Measurements from ENCODE around the gene SIPA1L2. TPM values are rescaled to one million over a fixed set of nuclear protein-coding genes. Genes with fewer than 3 reads are reported as not detected.

Gene SIPA1L2
- total and polyA plus RNA-seq, 2 of the 4 experiments (the other 2 are of a cell fraction), result 7.1 to 13.4 TPM

GRCh38 chr1:232634096-232634495, 4.2 kb upstream of the SIPA1L2 start:
- H4K91ac ChIP-seq (ENCODE audit: insufficient read depth, low read depth, low read length), result no peak overlapping the region
- DNase-seq (no peak), ATAC-seq (ENCODE audit: low read depth) (no peak)
- no peaks in the 10 kb centered on the region for H3K4me1 ChIP-seq (ENCODE audit: control insufficient read depth, insufficient read depth, low read length)
- H3K14ac ChIP-seq (replicated peaks; ENCODE audit: low read depth, low read length), result no peak overlapping the region
- no peak overlapping the region for H4K5ac ChIP-seq (ENCODE audit: low read depth, low read length)
- intact Hi-C loops (cut with micrococcal nuclease) (loop anchor here (10.0 kb wide), 1 partner anchor 261 kb away; no protein-coding TSS in a partner anchor), in situ Hi-C loops (cut with MboI; ENCODE audit: low sequenced_read_pairs) (loop anchor here (5.0 to 25.0 kb wide), 3 partner anchors 311 to 603 kb away; no protein-coding TSS in a partner anchor), dilution Hi-C loops (cut with HindIII; ENCODE audit: low sequenced_read_pairs, unreplicated experiment) (no loop called here)
- no peak overlapping the region for H3K56ac ChIP-seq (ENCODE audit: extremely low read depth, insufficient read depth, low read length)
- H2AK9ac ChIP-seq (replicated peaks; ENCODE audit: low read depth, low read length, poor library complexity), result no peak overlapping the region
- no peak overlapping the region for H2AK5ac ChIP-seq (ENCODE audit: low read depth, low read length)
- peaks cover 0 to 4% of the 10 kb centered on the region in 2 experiments; a peak in 1 of 4 replicates for H3K79me1 ChIP-seq (ENCODE audit: low read depth in 1 of 2, low read length in 2 of 2)
- H3K18ac ChIP-seq (ENCODE audit: low read depth, low read length), result no peak overlapping the region
- H3K9me1 ChIP-seq (ENCODE audit: insufficient read depth, low read length), result no peaks in the 10 kb centered on the region
- no peak for TF ChIP-seq SMC3 (IDR thresholded peaks at IDR 0.05; ENCODE audit: low read depth, low read length)
- no peak for TF ChIP-seq MAZ (IDR thresholded peaks at IDR 0.05; ENCODE audit: borderline replicate concordance, low read depth, low read length)
- no peak overlapping the region for H4K8ac ChIP-seq (ENCODE audit: low read depth in 2 of 2, low read length in 2 of 2)
- no peak overlapping the region for H3K27ac ChIP-seq (ENCODE audit: insufficient read depth, low read length)
- H2BK120ac ChIP-seq (ENCODE audit: low read depth, low read length), result no peak overlapping the region
- ChIA-PET CTCF (interaction anchor here (0.6 to 0.7 kb wide), 2 partner anchors 138 to 376 kb away, joined by 6 read pairs; no protein-coding TSS in a partner anchor), POLR2A (ENCODE audit: unreplicated experiment) (no interaction called here)
- H3K27me3 ChIP-seq (ENCODE audit: control insufficient read depth, insufficient read depth, low read length), result peaks cover 12% of the 10 kb centered on the region
- H2BK5ac ChIP-seq (ENCODE audit: low read depth, low read length, poor library complexity, severe bottlenecking), result no peak overlapping the region
- H2BK20ac ChIP-seq (ENCODE audit: low read depth, low read length), result no peak overlapping the region
- WGBS, 2 experiments (ENCODE audit: extremely low coverage in 2 of 2, insufficient read length in 1 of 2), result 91% methylated on average over 4 of the region's 5 CpGs; no CpG with 5 or more reads in 1 of the 2 experiments
- no peak overlapping the region for H2AFZ ChIP-seq (replicated peaks; ENCODE audit: low read length, poor library complexity)
- H3K23ac ChIP-seq (ENCODE audit: low read depth, low read length), result no peak overlapping the region
- no peaks in the 10 kb centered on the region for H3K9me3 ChIP-seq (ENCODE audit: control insufficient read depth, insufficient read depth, low read length)
- H3K4ac ChIP-seq (ENCODE audit: low read depth, low read length), result no peak overlapping the region
- no peak overlapping the region for H3K4me3 ChIP-seq (ENCODE audit: insufficient read depth, low read depth, low read length)
- H2BK15ac ChIP-seq (ENCODE audit: low read depth, low read length), result no peak overlapping the region
- no peaks in the 10 kb centered on the region for H3K36me3 ChIP-seq (ENCODE audit: control insufficient read depth, insufficient read depth, low read length)
- H3K9ac ChIP-seq (ENCODE audit: low read depth, low read length), result no peak overlapping the region
- BruUV-seq (replicated peaks), result no TSS peak
- H3K4me2 ChIP-seq (ENCODE audit: low read depth, low read length), result no peak overlapping the region
- H4K20me1 ChIP-seq (ENCODE audit: insufficient read depth, low read length), result no peaks in the 10 kb centered on the region

Measured in IMR-90 (cell line).